H4 (cell line): ENCODE measurements around the gene SLC12A1. TPM values are rescaled to one million over a fixed set of nuclear protein-coding genes. Genes with fewer than 3 reads are reported as not detected.

ENCODE experiments used
- DNase-seq: peaks from one replicate; pipeline ENCODE4 v3.0.0-alpha.2; 2015; ENCODE audit warnings: low spot score
- total RNA-seq: library from RNA; depleted of rRNA; stranded (reverse); fragments of >200 nt; shearing (Covaris generic); gene quantifications from 2 replicates; pipeline ENCODE4 v1.2.3, GENCODE V29; 2014; rRNA removed

SLC12A1 gene
- total RNA-seq, result not detected in 2 replicates

- no peak for DNase-seq
Measured at GRCh38 chr15:48205981-48206380, at the start of gene SLC12A1. SLC12A1 (plus strand) TSS chr15:48206302; CDS start chr15:48207720, 1,418 bp downstream.

- no peak for DNase-seq
Measured at GRCh38 chr15:48168616-48169015, 37.5 kb upstream of the SLC12A1 start.

GRCh38 chr15:48170981-48171380 lies 35.1 kb upstream of the SLC12A1 start:
- DNase-seq, result no peak

GRCh38 chr15:48175126-48175525 lies 31.0 kb upstream of the SLC12A1 start:
- no peak for DNase-seq

GRCh38 chr15:48176112-48176511 lies 30.0 kb upstream of the SLC12A1 start:
- DNase-seq, result no peak

GRCh38 chr15:48176957-48177356 lies 29.1 kb upstream of the SLC12A1 start:
- DNase-seq, result no peak

GRCh38 chr15:48177383-48177765 lies 28.7 kb upstream of the SLC12A1 start:
- DNase-seq, result peak; percentile 24

- peak; percentile 14 for DNase-seq
Measured at GRCh38 chr15:48177766-48178647, 28.1 kb upstream of the SLC12A1 start, which contains the start of gene MYEF2. MYEF2 (minus strand) TSS chr15:48178295; CDS start chr15:48178237, 58 bp downstream.

GRCh38 chr15:48178648-48178931 lies 27.5 kb upstream of the SLC12A1 start:
- DNase-seq, result no peak

GRCh38 chr15:48182749-48183148 lies 23.4 kb upstream of the SLC12A1 start:
- no peak for DNase-seq

- DNase-seq, result no peak
Measured at GRCh38 chr15:48185529-48185928, 20.6 kb upstream of the SLC12A1 start.

GRCh38 chr15:48186271-48186670 lies 19.8 kb upstream of the SLC12A1 start:
- DNase-seq, result no peak

- DNase-seq, result peak; percentile 32
Measured at GRCh38 chr15:48190932-48191573, 15.0 kb upstream of the SLC12A1 start.

GRCh38 chr15:48191574-48192225 lies 14.4 kb upstream of the SLC12A1 start, which contains the start of gene CTXN2:
CTXN2 (plus strand) TSS chr15:48191665; CDS start chr15:48201301, 9,636 bp downstream.
- no peak for DNase-seq

- no peak for DNase-seq
Measured at GRCh38 chr15:48202068-48202467, 4.0 kb upstream of the SLC12A1 start.

- no peak for DNase-seq
Measured at GRCh38 chr15:48221261-48221660, 15.2 kb downstream of the SLC12A1 start.

- DNase-seq, result no peak
Measured at GRCh38 chr15:48221885-48222284, 15.8 kb downstream of the SLC12A1 start.

GRCh38 chr15:48222627-48223026 lies 16.5 kb downstream of the SLC12A1 start:
- DNase-seq, result no peak

GRCh38 chr15:48225771-48226170 lies 19.7 kb downstream of the SLC12A1 start:
- DNase-seq, result no peak

- no peak for DNase-seq
Measured at GRCh38 chr15:48230498-48230897, 24.4 kb downstream of the SLC12A1 start.

- DNase-seq, result no peak
Measured at GRCh38 chr15:48233246-48233645, 27.1 kb downstream of the SLC12A1 start.

- no peak for DNase-seq
Measured at GRCh38 chr15:48239334-48239733, 33.2 kb downstream of the SLC12A1 start.

GRCh38 chr15:48242015-48242414 lies 35.9 kb downstream of the SLC12A1 start:
- no peak for DNase-seq
